Measurements from ENCODE around the gene TTLL5.

The TTLL5 gene

DNA sequence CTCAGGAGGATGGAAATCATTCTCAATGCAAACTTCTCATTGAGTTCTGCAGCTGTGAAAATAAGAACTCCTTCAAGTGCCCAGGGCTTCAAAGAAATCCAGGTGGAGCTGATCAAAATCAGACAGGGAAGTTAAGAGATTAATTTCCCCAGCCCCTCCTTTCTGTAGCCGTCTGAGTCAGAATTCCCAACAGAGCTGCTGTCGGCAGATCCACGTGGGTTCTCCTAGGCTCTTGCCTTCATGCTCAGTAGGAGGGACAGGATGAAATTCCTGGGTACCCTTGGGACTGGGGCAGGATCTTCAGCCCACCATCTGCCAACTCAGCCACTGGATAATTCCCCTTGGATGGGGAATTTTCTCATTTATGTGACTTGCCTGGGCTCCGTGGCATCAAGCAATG is 307.4 kb downstream of the TTLL5 start:
- Histone ChIP-seq H3K4me1 (ENCODE audit: control insufficient read depth, insufficient read depth, low read length) (peaks cover 4% of the 10 kb centered on the region), H3K9me3 (ENCODE audit: control insufficient read depth, insufficient read depth, low read length) (no peaks in the 10 kb centered on the region), H3K9ac (ENCODE audit: low read depth, low read length) (no peak overlapping the region), H3K36me3 (ENCODE audit: control insufficient read depth, insufficient read depth, low read length) (no peaks in the 10 kb centered on the region), H3K27me3 (ENCODE audit: control insufficient read depth, insufficient read depth, low read length) (no peaks in the 10 kb centered on the region), H3K4me3 (ENCODE audit: low read depth, low read length) (no peak overlapping the region)

DNA sequence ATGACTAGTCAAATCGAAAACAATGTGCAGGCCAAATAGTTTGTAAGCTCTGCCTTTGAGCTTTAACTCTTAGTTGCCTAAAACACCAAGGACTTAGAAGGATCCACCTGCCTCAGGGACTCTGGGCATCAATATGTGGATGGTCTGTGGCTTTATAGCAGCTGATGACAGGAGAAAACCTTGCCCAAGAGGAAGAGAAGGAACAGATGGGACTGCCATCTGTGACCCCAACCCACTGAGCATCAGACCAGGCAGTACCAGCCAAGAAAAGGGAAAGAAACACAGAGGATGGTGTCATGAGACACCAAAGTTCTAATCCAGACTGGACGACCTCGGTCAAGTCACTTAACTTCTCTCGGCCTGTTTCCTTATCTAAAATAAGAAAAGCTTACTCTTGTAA is 308.1 kb downstream of the TTLL5 start:
- Histone ChIP-seq H3K36me3 (ENCODE audit: control insufficient read depth, insufficient read depth, low read length) (no peaks in the 10 kb centered on the region), H3K27me3 (ENCODE audit: control insufficient read depth, insufficient read depth, low read length) (no peaks in the 10 kb centered on the region), H3K9ac (ENCODE audit: low read depth, low read length) (no peak overlapping the region), H3K4me3 (ENCODE audit: low read depth, low read length) (no peak overlapping the region), H3K9me3 (ENCODE audit: control insufficient read depth, insufficient read depth, low read length) (no peaks in the 10 kb centered on the region), H3K4me1 (ENCODE audit: control insufficient read depth, insufficient read depth, low read length) (peaks cover 4% of the 10 kb centered on the region)

DNA sequence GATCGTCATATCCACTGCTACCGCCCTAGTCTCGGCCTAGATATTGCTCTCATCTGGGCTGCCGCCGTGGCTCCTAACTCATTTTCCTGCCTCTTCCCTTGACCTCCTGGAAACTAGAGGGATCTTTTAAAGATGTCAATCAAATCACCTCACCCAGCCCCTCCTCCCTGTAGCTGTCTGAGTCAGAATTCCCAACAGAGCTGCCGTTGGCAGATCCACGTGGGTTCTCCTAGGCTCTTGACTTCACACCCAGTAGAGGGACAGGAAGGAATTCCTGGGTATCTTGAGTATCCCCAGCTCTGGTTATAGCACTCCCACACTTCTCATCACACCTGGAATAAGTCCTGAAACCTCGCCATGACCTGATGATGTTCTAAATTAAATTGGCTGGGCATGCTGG is 308.8 kb downstream of the TTLL5 start:
- H3K36me3 ChIP-seq (ENCODE audit: control insufficient read depth, insufficient read depth, low read length) = no peaks in the 10 kb centered on the region
- H3K4me3 ChIP-seq (ENCODE audit: low read depth, low read length) = no peak overlapping the region
- H3K9ac ChIP-seq (ENCODE audit: low read depth, low read length) = no peak overlapping the region
- peaks cover 4% of the 10 kb centered on the region for H3K4me1 ChIP-seq (ENCODE audit: control insufficient read depth, insufficient read depth, low read length)
- no peaks in the 10 kb centered on the region for H3K9me3 ChIP-seq (ENCODE audit: control insufficient read depth, insufficient read depth, low read length)
- H3K27me3 ChIP-seq (ENCODE audit: control insufficient read depth, insufficient read depth, low read length) = no peaks in the 10 kb centered on the region

DNA sequence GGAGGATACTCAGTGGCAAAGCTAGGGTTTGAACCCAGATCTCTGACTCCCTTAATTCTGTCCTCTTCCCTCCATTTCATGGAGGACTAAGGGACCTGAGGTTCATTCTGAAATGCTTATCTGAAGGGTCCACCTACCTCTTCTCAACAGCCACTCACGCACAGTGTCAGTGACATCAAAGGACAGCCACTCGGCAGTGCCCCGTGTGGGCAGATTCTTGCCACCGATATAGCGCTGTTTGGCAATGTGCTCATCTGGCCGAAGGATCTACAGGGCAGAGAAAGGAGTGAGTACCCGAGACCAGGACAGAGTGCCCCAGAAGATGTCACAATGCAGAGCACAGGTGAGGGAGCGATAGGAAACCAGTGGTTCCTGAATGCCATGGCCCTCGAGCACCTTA is 309.9 kb downstream of the TTLL5 start:
- no peak overlapping the region for H3K4me3 ChIP-seq (ENCODE audit: low read depth, low read length)
- H3K27me3 ChIP-seq (ENCODE audit: control insufficient read depth, insufficient read depth, low read length) = no peaks in the 10 kb centered on the region
- H3K9me3 ChIP-seq (ENCODE audit: control insufficient read depth, insufficient read depth, low read length) = no peaks in the 10 kb centered on the region

DNA sequence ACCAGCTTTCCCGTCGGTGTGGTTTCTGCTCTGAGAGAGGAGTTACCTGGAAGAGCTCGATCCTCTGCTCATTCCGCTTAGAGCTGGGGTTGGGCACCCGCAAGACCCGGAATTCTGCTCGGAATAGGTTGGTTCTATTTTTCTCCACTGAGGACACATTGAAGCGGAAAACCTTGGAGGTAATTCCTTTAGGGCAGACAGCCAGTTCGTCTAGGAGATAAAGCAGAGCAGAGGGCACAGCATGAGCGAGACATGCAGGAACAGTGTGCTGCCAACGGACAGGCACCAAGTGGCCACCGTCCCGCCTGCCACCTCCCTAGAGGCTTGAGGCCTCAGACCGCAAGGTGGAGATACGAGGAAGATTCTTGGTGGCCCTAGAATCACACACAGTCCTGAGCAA is 310.5 kb downstream of the TTLL5 start:
- H3K9ac ChIP-seq (ENCODE audit: low read depth, low read length) = no peak overlapping the region
- H3K27me3 ChIP-seq (ENCODE audit: control insufficient read depth, insufficient read depth, low read length) = no peaks in the 10 kb centered on the region
- H3K4me1 ChIP-seq (ENCODE audit: control insufficient read depth, insufficient read depth, low read length) = peaks cover 5% of the 10 kb centered on the region
- no peaks in the 10 kb centered on the region for H3K36me3 ChIP-seq (ENCODE audit: control insufficient read depth, insufficient read depth, low read length)
- H3K9me3 ChIP-seq (ENCODE audit: control insufficient read depth, insufficient read depth, low read length) = no peaks in the 10 kb centered on the region
- H3K4me3 ChIP-seq (ENCODE audit: low read depth, low read length) = no peak overlapping the region

More for the DNA sequence above, 309.9 kb downstream of the TTLL5 start:
- Histone ChIP-seq H3K9ac (ENCODE audit: low read depth, low read length) (no peak overlapping the region), H3K4me1 (ENCODE audit: control insufficient read depth, insufficient read depth, low read length) (peaks cover 4% of the 10 kb centered on the region), H3K36me3 (ENCODE audit: control insufficient read depth, insufficient read depth, low read length) (no peaks in the 10 kb centered on the region)

DNA sequence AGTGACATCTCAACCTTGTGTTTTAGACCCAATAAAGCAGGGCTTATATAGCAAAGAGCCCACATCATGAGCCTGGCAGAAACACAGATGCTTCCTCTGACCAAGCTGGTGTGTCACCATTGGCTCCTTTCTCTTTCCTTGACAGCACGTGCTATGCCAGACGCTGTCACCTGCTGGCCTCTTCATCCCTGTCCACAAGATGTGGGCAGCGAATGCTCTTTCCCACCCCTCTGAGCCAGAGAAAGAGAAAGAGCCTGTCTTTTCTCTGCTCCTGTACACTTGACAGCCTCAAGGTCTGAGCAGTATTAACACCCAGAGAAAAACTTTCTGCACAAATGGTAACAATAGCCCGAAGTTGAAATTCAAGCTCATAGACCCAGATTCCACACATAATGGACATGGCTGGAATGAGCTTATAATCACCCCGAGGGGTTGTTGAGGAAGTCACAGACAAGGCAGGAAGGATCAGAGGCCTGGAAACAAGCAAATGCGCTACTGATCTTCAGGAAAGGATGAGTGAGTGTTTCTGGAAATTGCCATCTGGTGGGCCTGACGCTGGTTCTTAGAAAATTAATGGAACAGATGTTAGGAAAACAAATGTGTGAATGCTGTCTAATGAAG is 311.9 kb downstream of the TTLL5 start:
- no peak overlapping the region for H3K4me3 ChIP-seq (ENCODE audit: low read depth, low read length)
- H3K9ac ChIP-seq (ENCODE audit: low read depth, low read length) = no peak overlapping the region
- H3K36me3 ChIP-seq (ENCODE audit: control insufficient read depth, insufficient read depth, low read length) = no peaks in the 10 kb centered on the region
- no peaks in the 10 kb centered on the region for H3K9me3 ChIP-seq (ENCODE audit: control insufficient read depth, insufficient read depth, low read length)
- H3K4me1 ChIP-seq (ENCODE audit: control insufficient read depth, insufficient read depth, low read length) = peaks cover 10% of the 10 kb centered on the region
- H3K27me3 ChIP-seq (ENCODE audit: control insufficient read depth, insufficient read depth, low read length) = no peaks in the 10 kb centered on the region

DNA sequence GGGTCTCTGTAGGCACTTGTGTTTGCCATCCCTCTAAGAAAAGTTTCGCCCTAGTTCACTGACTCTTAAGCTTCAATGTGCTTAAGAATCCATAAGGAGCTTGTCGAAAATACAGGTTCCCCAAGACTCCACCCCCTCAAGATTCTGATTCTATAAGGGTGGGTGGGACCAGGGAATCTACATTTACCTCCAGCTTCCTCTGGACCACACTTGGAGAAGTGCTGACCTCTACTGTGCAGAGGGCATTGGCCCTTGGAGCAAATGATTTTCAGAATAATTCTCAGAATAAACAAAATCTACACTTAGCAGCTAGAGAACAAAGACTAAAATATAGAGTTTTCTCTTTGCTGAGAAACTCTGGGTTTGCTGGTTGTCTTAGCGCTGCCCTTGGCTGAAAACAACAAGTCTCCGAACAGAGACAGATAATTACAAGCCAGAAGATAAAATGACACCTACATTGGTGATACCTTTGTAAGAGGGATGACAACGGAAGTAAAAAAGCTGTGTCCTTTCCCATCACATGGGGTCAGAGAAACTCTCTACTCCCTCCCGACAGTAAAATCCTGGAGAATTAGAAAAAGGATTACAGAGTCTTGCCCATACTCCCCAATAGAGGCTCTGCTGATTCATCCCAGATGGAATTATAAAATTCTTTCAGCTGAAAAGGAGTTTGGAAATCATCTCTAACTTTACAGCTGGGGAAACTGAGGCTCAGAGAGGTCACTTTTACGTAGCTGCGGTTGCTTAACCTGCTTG is 316.0 kb downstream of the TTLL5 start:
- Histone ChIP-seq H3K27me3 (ENCODE audit: control insufficient read depth, insufficient read depth, low read length) (no peaks in the 10 kb centered on the region), H3K9ac (ENCODE audit: low read depth, low read length) (no peak overlapping the region), H3K36me3 (ENCODE audit: control insufficient read depth, insufficient read depth, low read length) (no peaks in the 10 kb centered on the region), H3K9me3 (ENCODE audit: control insufficient read depth, insufficient read depth, low read length) (no peaks in the 10 kb centered on the region), H3K4me1 (ENCODE audit: control insufficient read depth, insufficient read depth, low read length) (peaks cover 18% of the 10 kb centered on the region), H3K4me3 (ENCODE audit: low read depth, low read length) (no peak overlapping the region)

DNA sequence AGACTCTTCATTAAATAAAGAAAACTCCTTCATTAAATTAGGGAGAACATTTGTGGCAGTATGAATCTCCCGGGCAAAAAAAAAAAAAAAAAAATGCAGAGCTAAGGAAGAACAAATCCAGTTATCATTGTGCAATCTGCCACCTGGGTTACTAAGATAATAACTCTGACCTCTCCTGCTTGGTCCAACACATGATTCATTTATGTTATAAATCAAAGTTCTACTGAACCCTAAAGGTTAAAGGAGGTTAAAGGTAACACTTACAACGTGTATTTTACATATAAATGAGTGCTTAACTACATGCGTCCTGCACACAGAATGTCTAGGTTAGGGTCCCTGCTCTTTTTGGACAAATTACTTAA is 316.5 kb downstream of the TTLL5 start:
- Histone ChIP-seq H3K4me3 (ENCODE audit: low read depth, low read length) (no peak overlapping the region), H3K4me1 (ENCODE audit: control insufficient read depth, insufficient read depth, low read length) (peaks cover 15% of the 10 kb centered on the region), H3K36me3 (ENCODE audit: control insufficient read depth, insufficient read depth, low read length) (no peaks in the 10 kb centered on the region), H3K9me3 (ENCODE audit: control insufficient read depth, insufficient read depth, low read length) (no peaks in the 10 kb centered on the region), H3K9ac (ENCODE audit: low read depth, low read length) (no peak overlapping the region), H3K27me3 (ENCODE audit: control insufficient read depth, insufficient read depth, low read length) (no peaks in the 10 kb centered on the region)

DNA sequence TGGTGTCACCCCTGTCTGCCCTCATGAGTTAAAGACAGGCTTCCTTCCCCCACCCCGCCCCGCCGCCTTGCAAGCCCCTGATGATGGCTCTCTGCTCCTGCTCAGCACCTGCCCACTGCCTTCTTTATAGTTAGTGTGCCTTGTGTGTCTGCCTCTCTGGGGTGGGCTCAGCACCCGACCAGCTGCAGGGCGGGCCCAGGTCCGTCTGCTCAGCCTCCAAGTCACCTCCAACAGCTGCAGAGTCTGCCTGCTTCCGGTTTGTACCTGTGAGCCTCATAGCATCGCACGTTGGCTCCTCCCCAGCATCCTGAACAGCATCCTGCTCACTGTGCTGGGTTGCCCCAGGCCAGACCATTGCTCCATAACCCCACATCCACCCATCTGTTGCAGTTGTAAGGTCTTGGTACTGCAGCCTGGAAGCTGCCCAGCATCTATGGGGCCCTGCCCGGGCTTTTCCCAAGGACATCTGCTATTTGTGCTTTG is 317.2 kb downstream of the TTLL5 start:
- peaks cover 14% of the 10 kb centered on the region for H3K4me1 ChIP-seq (ENCODE audit: control insufficient read depth, insufficient read depth, low read length)
- H3K36me3 ChIP-seq (ENCODE audit: control insufficient read depth, insufficient read depth, low read length) = no peaks in the 10 kb centered on the region
- no peak overlapping the region for H3K9ac ChIP-seq (ENCODE audit: low read depth, low read length)
- no peak overlapping the region for H3K4me3 ChIP-seq (ENCODE audit: low read depth, low read length)
- no peaks in the 10 kb centered on the region for H3K9me3 ChIP-seq (ENCODE audit: control insufficient read depth, insufficient read depth, low read length)
- peaks cover 6% of the 10 kb centered on the region for H3K27me3 ChIP-seq (ENCODE audit: control insufficient read depth, insufficient read depth, low read length)

DNA sequence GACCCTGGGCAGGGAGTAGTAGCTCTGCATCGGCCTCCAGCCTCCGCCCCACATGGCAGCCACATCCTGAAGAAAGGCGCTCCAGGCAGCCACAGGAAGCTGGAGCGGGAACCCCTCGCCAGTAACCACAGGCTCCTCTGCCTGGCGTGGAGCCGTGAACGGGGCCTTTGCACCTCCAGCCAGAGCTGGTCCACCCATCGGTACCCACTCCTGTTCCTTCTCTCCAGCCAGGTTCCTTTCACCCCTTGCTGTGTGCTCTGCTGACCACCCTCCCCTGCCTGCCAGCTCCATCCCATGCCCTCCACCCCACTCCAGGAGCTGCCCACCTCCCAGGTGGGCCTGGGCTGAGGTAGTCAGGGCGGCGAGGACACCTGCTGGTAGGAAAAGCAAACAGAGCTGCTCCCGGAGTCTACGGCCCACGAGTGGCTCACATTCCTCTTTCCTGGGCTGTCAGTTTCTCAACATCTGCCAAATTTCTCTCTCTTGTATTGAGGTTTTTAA is 318.1 kb downstream of the TTLL5 start:
- H3K36me3 ChIP-seq (ENCODE audit: control insufficient read depth, insufficient read depth, low read length) = no peaks in the 10 kb centered on the region
- no peak overlapping the region for H3K9ac ChIP-seq (ENCODE audit: low read depth, low read length)
- no peaks in the 10 kb centered on the region for H3K9me3 ChIP-seq (ENCODE audit: control insufficient read depth, insufficient read depth, low read length)
- H3K4me3 ChIP-seq (ENCODE audit: low read depth, low read length) = no peak overlapping the region
- H3K4me1 ChIP-seq (ENCODE audit: control insufficient read depth, insufficient read depth, low read length) = peaks cover 14% of the 10 kb centered on the region
- peaks cover 14% of the 10 kb centered on the region for H3K27me3 ChIP-seq (ENCODE audit: control insufficient read depth, insufficient read depth, low read length)

DNA sequence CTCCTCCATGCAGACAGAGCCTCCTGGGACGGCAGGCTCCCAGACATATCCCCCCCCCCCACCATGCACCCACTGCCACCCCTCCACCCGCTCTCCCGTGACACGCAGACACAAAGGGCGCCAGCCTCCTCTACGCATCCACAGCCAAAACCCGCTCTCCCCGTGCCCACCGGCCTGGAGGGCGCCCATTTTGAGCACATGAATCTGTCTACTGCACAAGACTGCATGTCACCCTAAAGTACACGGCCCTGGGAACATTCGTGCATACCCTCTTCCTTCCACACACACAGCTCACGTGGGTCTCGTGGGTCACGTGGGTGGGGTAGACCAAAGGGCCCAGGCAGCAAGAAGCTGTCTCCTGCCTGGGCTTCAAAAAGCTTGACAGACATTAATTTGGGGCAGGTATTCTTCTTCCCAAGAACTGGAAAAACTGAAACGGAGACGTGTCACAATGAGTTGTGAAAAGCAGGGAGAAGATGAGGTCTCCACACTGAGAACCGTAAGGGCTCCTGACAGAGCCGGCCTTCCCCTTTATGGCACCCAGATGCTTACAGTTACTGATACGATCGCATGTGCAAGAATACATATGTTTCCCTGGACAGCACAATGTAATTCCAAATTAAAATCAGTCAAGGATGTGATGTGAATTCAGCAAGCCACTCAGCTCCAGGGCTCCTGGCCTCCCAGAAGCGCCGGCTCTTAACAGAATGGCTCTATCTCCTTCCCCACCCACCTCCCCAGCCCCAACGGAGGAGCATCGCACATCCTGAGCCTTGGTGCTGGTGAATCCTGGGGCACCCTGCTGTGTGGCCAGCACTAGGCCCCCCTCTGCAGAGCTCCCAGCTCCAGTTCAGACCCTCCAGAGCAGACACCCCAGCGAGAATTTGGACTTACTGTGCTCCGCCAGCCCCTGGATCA is 318.9 kb downstream of the TTLL5 start:
- Histone ChIP-seq H3K36me3 (ENCODE audit: control insufficient read depth, insufficient read depth, low read length) (no peaks in the 10 kb centered on the region), H3K4me1 (ENCODE audit: control insufficient read depth, insufficient read depth, low read length) (peaks cover 14% of the 10 kb centered on the region), H3K4me3 (ENCODE audit: low read depth, low read length) (no peak overlapping the region), H3K27me3 (ENCODE audit: control insufficient read depth, insufficient read depth, low read length) (peaks cover 22% of the 10 kb centered on the region), H3K9me3 (ENCODE audit: control insufficient read depth, insufficient read depth, low read length) (no peaks in the 10 kb centered on the region), H3K9ac (ENCODE audit: low read depth, low read length) (no peak overlapping the region)

All from iPS-15b (cell line).